ENCODE data around the gene LMNA.
"Not testable (repeated sequence)": the region's sequence is repeated elsewhere in the genome, so short reads cannot be mapped to it uniquely, and the experiment has no call there.

Gene LMNA

DNA sequence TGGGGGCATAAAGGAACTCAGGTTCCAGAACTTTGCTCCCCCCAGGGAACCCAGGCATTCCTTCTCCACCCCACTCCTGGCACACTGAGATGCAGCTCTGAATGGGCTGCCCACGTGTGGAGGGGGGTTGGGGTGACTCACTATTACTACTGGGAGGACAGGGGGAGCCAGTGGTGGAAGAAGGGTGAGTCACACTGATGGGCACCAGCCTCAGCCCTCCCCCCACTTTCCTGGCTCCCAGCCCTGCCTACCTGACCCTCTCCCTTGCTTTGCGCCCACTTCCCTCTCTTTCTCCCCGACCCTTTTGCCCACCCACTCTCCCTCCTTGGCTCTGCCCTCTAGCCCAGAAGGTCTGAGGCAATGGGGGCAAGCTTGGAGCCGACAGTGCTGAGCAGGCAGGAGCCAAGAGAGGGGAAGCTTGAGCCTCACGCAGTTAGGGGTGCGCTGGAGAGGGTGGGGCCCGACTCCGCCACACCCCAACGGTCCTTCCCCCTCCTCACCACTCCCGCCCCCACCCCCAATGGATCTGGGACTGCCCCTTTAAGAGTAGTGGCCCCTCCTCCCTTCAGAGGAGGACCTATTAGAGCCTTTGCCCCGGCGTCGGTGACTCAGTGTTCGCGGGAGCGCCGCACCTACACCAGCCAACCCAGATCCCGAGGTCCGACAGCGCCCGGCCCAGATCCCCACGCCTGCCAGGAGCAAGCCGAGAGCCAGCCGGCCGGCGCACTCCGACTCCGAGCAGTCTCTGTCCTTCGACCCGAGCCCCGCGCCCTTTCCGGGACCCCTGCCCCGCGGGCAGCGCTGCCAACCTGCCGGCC lies at the start of gene LMNA:
Gene LMNA, plus strand, starts transcription at position 611 of the 818 bp plus-strand sequence. CDS start 208 bp downstream, outside the sequence.
- DNase-seq: peak; percentile 81

- no peak for DNase-seq
Observed at GRCh38 chr1:156065212-156065611, 49.3 kb upstream of the LMNA start.

- DNase-seq: no peak
Observed at GRCh38 chr1:156065871-156066270, 48.6 kb upstream of the LMNA start.

- DNase-seq: no peak
Observed at GRCh38 chr1:156067262-156067661, 47.2 kb upstream of the LMNA start.

DNA sequence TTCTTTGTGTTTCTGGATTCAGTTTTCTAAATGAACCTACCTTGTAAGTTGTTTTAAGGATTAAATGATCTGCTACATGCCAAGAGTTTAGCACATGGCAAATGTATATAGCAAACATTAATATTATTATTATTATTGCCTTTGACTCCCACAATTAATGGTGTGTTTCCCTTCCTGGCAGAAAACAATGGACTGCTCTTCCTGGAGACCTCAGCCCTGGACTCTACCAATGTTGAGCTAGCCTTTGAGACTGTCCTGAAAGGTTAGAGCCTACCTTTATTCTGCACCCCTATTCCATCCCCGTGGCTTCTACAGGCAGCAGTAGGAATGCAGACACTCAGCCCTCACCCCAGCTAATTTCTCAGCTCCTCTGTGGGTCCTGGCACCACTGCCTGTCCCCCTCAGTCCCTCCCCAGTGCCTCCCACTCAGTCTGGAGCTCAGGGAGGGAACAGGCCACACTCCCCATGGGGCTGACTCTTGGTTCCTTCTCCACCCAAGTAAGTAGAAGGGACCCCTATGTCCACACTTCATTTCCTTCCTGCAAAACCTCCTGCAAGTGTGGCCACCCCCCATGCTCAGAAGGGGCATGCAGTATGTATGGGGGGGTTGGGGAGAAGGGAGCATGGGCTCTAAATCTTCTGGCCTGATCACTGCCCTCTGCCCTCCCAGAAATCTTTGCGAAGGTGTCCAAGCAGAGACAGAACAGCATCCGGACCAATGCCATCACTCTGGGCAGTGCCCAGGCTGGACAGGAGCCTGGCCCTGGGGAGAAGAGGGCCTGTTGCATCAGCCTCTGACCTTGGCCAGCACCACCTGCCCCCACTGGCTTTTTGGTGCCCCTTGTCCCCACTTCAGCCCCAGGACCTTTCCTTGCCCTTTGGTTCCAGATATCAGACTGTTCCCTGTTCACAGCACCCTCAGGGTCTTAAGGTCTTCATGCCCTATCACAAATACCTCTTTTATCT lies 44.7 kb upstream of the LMNA start:
- DNase-seq: no peak

DNA sequence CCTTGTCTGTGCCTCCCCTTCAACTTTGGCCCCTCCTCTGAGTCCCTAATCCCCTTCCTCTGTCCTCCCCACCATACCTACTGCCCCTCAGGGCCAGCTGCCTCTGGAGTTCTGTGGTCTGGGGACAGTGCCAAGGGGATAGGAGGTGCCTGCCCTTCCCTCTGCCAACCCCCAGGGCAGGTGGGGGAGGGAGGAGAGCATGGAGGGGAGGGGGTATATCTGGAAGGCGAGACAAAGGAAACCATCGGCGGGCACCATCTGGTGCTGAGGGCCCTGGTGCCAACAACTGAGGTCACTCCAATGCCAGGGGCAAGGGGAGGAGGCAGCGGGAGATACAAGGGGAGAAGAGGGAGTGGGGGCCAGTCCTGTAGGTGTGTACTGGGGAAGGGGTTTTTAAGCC lies 44.0 kb upstream of the LMNA start:
- no peak for DNase-seq

DNA sequence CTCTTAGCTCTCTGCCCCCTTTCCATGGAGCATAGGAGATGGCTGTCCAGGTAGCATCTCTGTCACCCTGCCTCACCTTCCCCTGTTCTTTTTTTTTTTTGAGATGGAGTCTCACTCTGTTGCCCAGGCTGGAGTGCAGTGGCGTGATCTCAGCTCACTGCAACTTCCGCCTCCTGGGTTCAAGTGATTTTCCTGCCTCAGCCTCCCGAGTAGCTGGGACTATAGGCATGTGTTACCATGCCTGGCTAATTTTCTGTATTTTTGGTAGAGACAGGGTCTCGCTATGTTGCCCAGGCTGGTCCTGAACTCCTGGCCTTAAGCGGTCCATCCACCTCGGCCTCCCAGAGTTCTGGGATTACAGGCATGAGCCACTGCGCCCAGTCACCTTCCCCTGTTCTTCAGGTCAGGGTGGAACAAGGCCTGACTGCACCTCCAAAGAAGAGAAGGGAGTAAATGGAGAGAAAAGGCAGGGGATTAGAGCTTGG lies 43.1 kb upstream of the LMNA start:
- DNase-seq: not testable (repeated sequence)

- DNase-seq: no peak
Observed at GRCh38 chr1:156072251-156072650, 42.3 kb upstream of the LMNA start.

GRCh38 chr1:156073110-156073687 lies 41.3 kb upstream of the LMNA start:
- DNase-seq: no peak

- no peak for DNase-seq
Observed at GRCh38 chr1:156073740-156074139, 40.8 kb upstream of the LMNA start.

- DNase-seq: no peak
Observed at GRCh38 chr1:156074661-156075060, 39.9 kb upstream of the LMNA start.

GRCh38 chr1:156075162-156075561 lies 39.3 kb upstream of the LMNA start:
- no peak for DNase-seq

DNA sequence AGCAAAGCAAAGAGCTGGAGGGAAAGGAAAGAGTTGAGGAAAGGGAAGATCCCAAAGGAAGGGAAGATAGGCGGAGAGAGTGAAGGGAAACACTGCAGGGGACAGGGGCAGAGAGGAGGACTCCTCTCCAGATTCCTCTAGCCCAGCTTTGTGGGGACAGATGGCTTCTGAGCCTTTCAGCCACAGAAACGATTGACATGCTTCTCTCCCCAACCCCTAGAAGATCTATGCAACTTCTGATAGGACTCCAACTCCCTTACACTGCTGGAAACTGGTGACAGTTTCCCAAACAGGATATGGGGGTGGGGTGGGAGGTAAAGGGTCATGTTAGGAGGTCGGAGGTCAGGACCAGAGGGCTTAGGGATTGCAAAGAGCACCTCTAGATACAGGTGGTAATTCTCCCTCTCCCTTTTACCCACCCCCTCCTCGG lies 38.7 kb upstream of the LMNA start:
- no peak for DNase-seq

DNA sequence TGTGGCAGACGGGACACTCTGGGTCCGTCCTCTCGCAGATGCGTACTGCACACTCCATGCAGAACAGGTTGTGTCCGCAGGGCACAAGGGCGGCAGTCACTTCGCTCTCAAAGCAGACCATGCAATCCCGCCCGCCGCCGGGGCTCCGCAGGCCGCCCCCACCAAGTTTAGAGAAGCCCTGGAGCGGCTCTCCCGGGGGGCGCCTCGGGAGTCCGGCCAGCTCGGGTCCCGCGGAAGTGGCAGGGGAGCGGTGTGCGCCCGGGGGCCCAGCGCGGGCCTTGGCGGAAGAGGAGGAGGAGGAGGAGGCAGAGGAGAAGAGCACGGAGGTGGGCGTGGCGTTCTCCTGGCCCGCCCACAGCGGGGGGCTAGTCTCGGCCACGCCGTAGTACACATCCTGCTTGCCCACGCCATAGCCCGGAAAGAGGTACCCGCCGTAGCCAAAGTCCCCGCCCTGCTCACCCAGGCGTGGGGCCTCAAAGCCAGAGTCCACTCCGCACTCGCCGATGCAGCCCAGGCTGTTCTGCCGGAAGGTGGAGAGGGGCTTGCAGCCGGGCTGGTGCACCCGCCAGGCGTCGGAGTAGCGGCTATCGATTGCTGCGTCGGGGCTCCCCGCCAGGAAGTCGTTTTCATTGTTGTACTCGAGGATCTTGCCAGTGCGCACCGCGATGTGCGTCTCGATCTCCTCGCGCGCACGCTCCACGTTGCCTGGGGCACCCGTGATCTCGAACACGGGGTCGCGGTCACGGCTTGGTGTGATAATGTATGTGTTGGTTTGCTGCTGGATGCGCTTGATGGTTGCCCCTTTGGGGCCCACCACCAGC lies 37.7 kb upstream of the LMNA start:
- DNase-seq: no peak

- no peak for DNase-seq
Observed at GRCh38 chr1:156077430-156077760, 37.1 kb upstream of the LMNA start.

- no peak for DNase-seq
Observed at GRCh38 chr1:156078728-156079127, 35.8 kb upstream of the LMNA start.

DNA sequence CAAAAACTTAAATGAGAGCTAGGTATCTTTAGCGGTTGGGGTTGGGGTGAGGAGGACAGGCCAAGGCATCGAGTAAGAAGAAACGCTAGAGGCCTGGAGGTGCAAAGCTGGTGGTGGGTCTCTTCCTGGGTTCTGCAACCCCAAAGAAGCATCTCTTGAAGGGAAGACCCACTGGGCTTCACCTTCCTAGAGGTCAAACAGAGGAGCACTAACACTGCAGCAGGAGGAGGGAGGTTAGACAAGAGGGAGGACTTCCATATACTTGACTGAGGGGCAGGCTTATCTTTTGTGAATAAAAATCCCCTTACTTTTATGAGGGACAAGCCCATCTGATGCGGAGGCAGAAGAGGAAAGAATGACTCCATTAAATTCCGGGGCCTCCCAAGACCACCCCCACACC lies 34.7 kb upstream of the LMNA start:
- no peak for DNase-seq

GRCh38 chr1:156080241-156080862 lies 34.2 kb upstream of the LMNA start:
- no peak for DNase-seq

DNA sequence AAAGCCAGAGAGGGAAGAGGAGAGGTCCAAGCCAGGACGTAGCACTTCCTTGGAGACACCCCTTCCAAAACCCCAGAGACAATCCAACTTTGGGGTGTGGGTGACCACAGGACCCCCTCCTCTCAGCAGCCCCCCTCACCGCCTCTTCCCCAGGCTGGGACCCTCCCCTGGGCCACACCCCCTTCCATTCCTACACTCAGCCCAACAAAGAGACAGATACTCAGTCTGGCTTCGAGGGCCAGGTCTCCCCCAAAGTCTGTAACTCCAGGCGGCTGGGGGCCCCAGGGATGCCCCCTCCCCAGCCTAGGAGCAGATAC lies 33.7 kb upstream of the LMNA start:
- DNase-seq: no peak

- no peak for DNase-seq
Observed at GRCh38 chr1:156081180-156081916, 33.2 kb upstream of the LMNA start.

GRCh38 chr1:156081917-156082308 lies 32.6 kb upstream of the LMNA start:
- no peak for DNase-seq

Measured in activated T-cell treated with anti-CD3 and anti-CD28 coated beads, Interleukin-2, amount 50 U/mL, for 1 hour (primary cell).